K562 (cell line): ENCODE results near the gene FSTL1. TPM values are rescaled to one million over a fixed set of nuclear protein-coding genes. Genes with fewer than 3 reads are reported as not detected.

Experiments
- ATAC-seq: fragments of 200-7000 bp; cut with Tn5 transposase; 3 replicates; pipeline ENCODE4 v1.9.1; 2020; ENCODE audit warnings: moderate library complexity
- BruUV-seq: library from RNA; stranded (reverse); fragments of 400-500 nt; replicated peaks from 2 replicates; lab custom pipeline; 2021; lab: Mats Ljungman, UMichigan
- CTCF ChIA-PET: fragments of 300-600 bp; formaldehyde crosslinking; extraction: SDS; loops from one replicate; lab custom pipeline; 2021; ENCODE audit warnings: low intra/inter-chr PET ratio; lab: Yijun Ruan, JAX
- POLR2A ChIA-PET: fragments of 300-600, 350-650 bp; sonication (Branson Sonifier 250); formaldehyde crosslinking; extraction: SDS; loops from one replicate; lab custom pipeline; 2021; ENCODE audit warnings: antibody characterized with exemption, inconsistent platforms; lab: Yijun Ruan, JAX
- DNase-seq, 4 experiments: peaks; one replicate each; pipeline versions ENCODE4 v3.0.0 to v3.0.0-alpha.2; 2011 to 2018; ENCODE audit warnings: low spot score in 3 of 4, mixed read lengths in 3 of 4; ENCODE audit errors: extremely low read depth in 1 of 4
- FAIRE-seq: peaks from 2 replicates; lab custom pipeline; 2011; peaks lifted over from hg19 to GRCh38; lab: Jason Lieb, UNC
- H2AFZ ChIP-seq: 2 replicates; pipeline ENCODE4 v1.6.0; 2011; ENCODE audit warnings: low read depth, low read length, control low read depth, inconsistent platforms
- H3K27ac ChIP-seq: fragments of 200-600 bp; 3 replicates; pipeline ENCODE4 v1.8.0; 2011; ENCODE audit warnings: low read depth, mild to moderate bottlenecking, control low read depth, inconsistent platforms, low read length, moderate library complexity, mixed read lengths; ENCODE audit errors: extremely low read depth
- H3K27me3 ChIP-seq, 2 experiments: fragments of 300-600 bp in 1 of 2; 2 replicates in 1 of 2; 3 replicates in 1 of 2; pipeline versions ENCODE4 v1.6.0 to v1.8.0; 2011; ENCODE audit warnings: inconsistent platforms in 2 of 2, low read length in 2 of 2, mild to moderate bottlenecking in 1 of 2, mixed read lengths in 1 of 2, moderate library complexity in 1 of 2; ENCODE audit not compliant: control insufficient read depth in 2 of 2, insufficient read depth in 2 of 2
- H3K36me3 ChIP-seq: fragments of 300-600 bp; 3 replicates; pipeline ENCODE4 v1.8.0; 2011; ENCODE audit warnings: mild to moderate bottlenecking, low read length, inconsistent platforms; ENCODE audit not compliant: control insufficient read depth, insufficient read depth
- H3K4me1 ChIP-seq, 2 experiments: fragments of 200-600 bp in 1 of 2; replicated peaks in 1 of 2; 2 replicates in 1 of 2; 3 replicates in 1 of 2; pipeline versions ENCODE4 v1.5.1 to v1.8.0; 2011; ENCODE audit warnings: inconsistent platforms in 2 of 2, low read length in 2 of 2, mild to moderate bottlenecking in 1 of 2, mixed read lengths in 1 of 2, moderate library complexity in 1 of 2; ENCODE audit not compliant: control insufficient read depth in 2 of 2, insufficient read depth in 2 of 2
- H3K4me2 ChIP-seq: 2 replicates; pipeline ENCODE4 v1.6.1; 2011; ENCODE audit warnings: low read length, control low read depth, inconsistent platforms, mixed read lengths; ENCODE audit not compliant: insufficient read depth
- H3K4me3 ChIP-seq: fragments of 200-600 bp; sonication (generic), shearing (Covaris generic); 2 replicates; pipeline ENCODE4 v1.5.1; 2016; ENCODE audit warnings: control low read depth, inconsistent platforms
- H3K79me2 ChIP-seq: fragments of 200-600 bp; 3 replicates; pipeline ENCODE4 v1.8.0; 2011; ENCODE audit warnings: low read length, inconsistent platforms; ENCODE audit not compliant: control insufficient read depth, insufficient read depth
- H3K9ac ChIP-seq, 2 experiments: 2 replicates each; pipeline versions ENCODE4 v1.6.0 to v1.6.1; 2011; ENCODE audit warnings: low read depth in 2 of 2, low read length in 2 of 2, control low read depth in 1 of 2, inconsistent platforms in 1 of 2, mild to moderate bottlenecking in 1 of 2, mixed read lengths in 1 of 2; ENCODE audit not compliant: insufficient read depth in 1 of 2
- H3K9me1 ChIP-seq: one replicate; pipeline ENCODE4 v1.6.0; 2011; ENCODE audit warnings: inconsistent platforms, mild to moderate bottlenecking, low read length, moderate library complexity; ENCODE audit not compliant: control insufficient read depth, insufficient read depth
- H3K9me3 ChIP-seq: replicated peaks from 2 replicates; pipeline ENCODE4 v1.5.1; 2011; ENCODE audit warnings: low read depth, low read length, inconsistent platforms; ENCODE audit not compliant: control insufficient read depth, insufficient read depth
- H4K20me1 ChIP-seq: replicated peaks from 2 replicates; pipeline ENCODE4 v1.6.1; 2011; ENCODE audit warnings: low read length, inconsistent platforms, mixed read lengths; ENCODE audit not compliant: control insufficient read depth, insufficient read depth
- CBX8 ChIP-seq: fragments of 200-600 bp; sonication (generic); IDR thresholded peaks from 2 replicates; pipeline ENCODE4 v1.6.1; 2012; ENCODE audit warnings: borderline replicate concordance, mixed run types, low read depth, mild to moderate bottlenecking, moderate library complexity, mixed read lengths, low read length, control low read depth, inconsistent platforms; ENCODE audit not compliant: poor library complexity, severe bottlenecking; ENCODE audit errors: extremely low read depth
- FOXA3 ChIP-seq, 2 experiments: fragments of 450-650 bp in 1 of 2; sonication (generic) in 1 of 2; formaldehyde crosslinking; IDR thresholded peaks in 1 of 2; conservative IDR thresholded peaks in 1 of 2; 2 replicates each; pipeline versions ENCODE4 v1.4.0 to v1.8.0; 2020 to 2022; ENCODE audit warnings: mild to moderate bottlenecking in 2 of 2, missing genetic modification reagents in 1 of 2
- HDAC2 ChIP-seq: fragments of 450-650 bp; IDR thresholded peaks from 2 replicates; pipeline ENCODE4 v1.6.1; 2016; ENCODE audit warnings: mild to moderate bottlenecking
- MAFG ChIP-seq: fragments of 450-650 bp; conservative IDR thresholded peaks from 2 replicates; pipeline ENCODE4 v1.6.1; 2016; ENCODE audit warnings: missing genetic modification characterization, missing compliant biosample characterization
- RAD51 ChIP-seq: fragments of 450-650 bp; IDR thresholded peaks from 2 replicates; pipeline ENCODE4 v1.7.1; 2016; ENCODE audit warnings: low read depth, mild to moderate bottlenecking, borderline replicate concordance
- SIX5 ChIP-seq, 2 experiments: IDR thresholded peaks; 2 replicates each; pipeline ENCODE4 v1.6.1; 2011; ENCODE audit warnings: low read length in 2 of 2, borderline replicate concordance in 1 of 2, low read depth in 1 of 2, mild to moderate bottlenecking in 1 of 2, moderate library complexity in 1 of 2; ENCODE audit not compliant: insufficient read depth in 1 of 2
- SRSF7 ChIP-seq: fragments of 200-400 bp; formaldehyde crosslinking; optimal IDR thresholded peaks from 2 replicates; pipeline ENCODE3; 2017; ENCODE audit warnings: mild to moderate bottlenecking, low read depth, low read length
- TRIM25 ChIP-seq: fragments of 450-650 bp; IDR thresholded peaks from 2 replicates; pipeline ENCODE4 v1.7.0; 2016; ENCODE audit warnings: borderline replicate concordance
- ZKSCAN1 ChIP-seq: fragments of 150-350 bp; IDR thresholded peaks from 2 replicates; pipeline ENCODE4 v1.6.1; 2016; ENCODE audit warnings: low read depth, low read length
- ZNF197 ChIP-seq: fragments of 200-800 bp; sonication (Bioruptor generic); IDR thresholded peaks from 2 replicates; pipeline ENCODE4 v1.6.1; 2016; ENCODE audit warnings: low read depth, missing genetic modification characterization, missing compliant biosample characterization
- ZNF232 ChIP-seq: sonication (generic); formaldehyde crosslinking; IDR thresholded peaks from 2 replicates; pipeline ENCODE4 v1.8.0; 2022; ENCODE audit warnings: mild to moderate bottlenecking, missing genetic modification reagents
- ZNF644 ChIP-seq: fragments of 200-800 bp; sonication (Bioruptor generic); IDR thresholded peaks from 2 replicates; pipeline ENCODE4 v1.6.1; 2016; ENCODE audit warnings: low read depth, missing genetic modification characterization, missing compliant biosample characterization
- ZNF780A ChIP-seq: fragments of 250-450 bp; sonication (Bioruptor Pico); IDR thresholded peaks from 2 replicates; pipeline ENCODE4 v1.5.0; 2021; ENCODE audit warnings: mild to moderate bottlenecking
- WGBS: fragments of 100-300 bp; shearing (Covaris generic); methylation state at CpG from one replicate; pipeline ENCODE4 v1.1.6; 2016; ENCODE audit warnings: low coverage, mixed read lengths; ENCODE audit not compliant: insufficient coverage; ENCODE audit errors: missing lambda C conversion rate; 5-methylcytosine and 5-hydroxymethylcytosine counted together
- in situ Hi-C: fragments of 300-500 bp; cut with MboI; formaldehyde crosslinking; loops from 4 replicates; pipeline ENCODE4 v1.15.0; 2018; ENCODE audit warnings: inconsistent platforms, mixed read lengths
- intact Hi-C: fragments of 100-400 bp; cut with micrococcal nuclease; formaldehyde crosslinking; loops from 2 replicates; pipeline ENCODE4 v1.14.2; 2022
- polyA plus RNA-seq, 8 experiments: library from polyadenylated mRNA; depleted of rRNA in 4 of 8; stranded (reverse) in 5 of 8; unstranded in 3 of 8; fragments of >200 nt; fragmentation: Nextera tagmentation in 2 of 8; fragmentation: Illumina TruSeq in 1 of 8; extraction: Ambion mirVana in 2 of 8; extraction: Trizol in 1 of 8; gene quantifications; 2 replicates each; pipeline versions ENCODE4 v1.2.1 to v1.2.3, GENCODE V29; 2011 to 2014; ENCODE audit warnings: inconsistent platforms in 1 of 8, missing spikeins in 1 of 8
- total RNA-seq, 7 experiments: library from RNA; depleted of rRNA in 6 of 7; stranded (reverse); fragments of >200 nt in 6 of 7; fragmentation: Illumina TruSeq in 2 of 7; extraction: Trizol in 2 of 7; gene quantifications; 2 replicates each; pipeline versions ENCODE4 v1.2.1 to v1.2.3, GENCODE V29; 2011 to 2021; ENCODE audit warnings: low replicate concordance in 1 of 7
- TF ChIP-seq, protein P1 (sequence below): sonication (generic); formaldehyde crosslinking; IDR thresholded peaks from 2 replicates; pipeline ENCODE4 v1.8.0; 2022; ENCODE audit warnings: missing genetic modification reagents, mild to moderate bottlenecking, borderline replicate concordance
- TF ChIP-seq, protein P2 (sequence below): fragments of 450-650 bp; conservative IDR thresholded peaks from 2 replicates; pipeline ENCODE4 v1.6.1; 2016; ENCODE audit warnings: missing genetic modification characterization, low read depth, mild to moderate bottlenecking, missing compliant biosample characterization, moderate library complexity

FSTL1 gene
- total and polyA plus RNA-seq, 9 of the 15 experiments (the other 6 are each of a cell fraction or from before 2014, with no cell fraction given) = 0.01 to 0.58 (median 0.08) TPM; not detected in 2

DNA sequence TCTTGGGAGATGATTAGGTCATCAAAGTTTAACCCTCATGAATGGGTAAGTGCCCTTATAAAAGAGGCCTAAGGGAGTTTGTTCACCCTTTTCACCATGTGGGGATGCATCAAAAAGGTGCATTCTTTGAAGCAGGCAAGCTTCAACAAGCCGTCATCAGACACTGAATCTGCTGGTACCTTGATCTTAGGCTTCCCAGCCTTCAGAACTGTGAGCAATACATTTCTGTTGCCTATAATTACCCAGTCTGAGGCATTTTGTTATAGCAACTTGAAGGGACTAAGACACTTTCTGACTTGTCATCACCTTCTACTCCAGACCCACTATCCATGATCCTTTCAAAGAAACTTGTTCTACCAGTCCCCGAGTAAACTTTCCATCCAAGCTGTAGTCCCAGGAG lies 57.0 kb downstream of the FSTL1 start:
- no TSS peak for BruUV-seq
- Histone ChIP-seq H3K36me3 (no peaks in the 10 kb centered on the region), H3K4me3 (no peak overlapping the region), H3K27ac (no peak overlapping the region), H3K4me2 (no peak overlapping the region), H3K79me2 (no peaks in the 10 kb centered on the region), H3K9me3 (no peaks in the 10 kb centered on the region), H2AFZ (no peak overlapping the region), H3K27me3 (peaks cover 0 to 6% of the 10 kb centered on the region in 2 experiments; a peak in 1 of 5 replicates), H4K20me1 (no peaks in the 10 kb centered on the region), H3K9ac (no peak overlapping the region), H3K9me1 (no peaks in the 10 kb centered on the region), H3K4me1 (no peaks in the 10 kb centered on the region)
- ATAC-seq (no peak), DNase-seq (no peak), FAIRE-seq (no peak)
- ChIA-PET POLR2A (no interaction called here), CTCF (no interaction called here)
- in situ Hi-C loops = no loop called here
- WGBS = 6% methylated on average over 2 of the region's 2 CpGs
- intact Hi-C loops = no loop called here
- TF ChIP-seq ZNF232 (CRISPR knock-in tag) (no peak), ZNF644 (tag) (no peak), SRSF7 (no peak), SIX5 (IDR thresholded peaks at IDR 0.05; ENCODE audit: borderline replicate concordance in 1 of 2, insufficient read depth in 1 of 2, low read depth in 1 of 2, low read length in 2 of 2) (no peak), HDAC2 (no peak), RAD51 (no peak), TRIM25 (no peak), ZKSCAN1 (no peak), MAFG (no peak), FOXA3 (CRISPR knock-in tag; conservative IDR thresholded peaks at IDR 0.05 in 1 of 2, IDR thresholded peaks at IDR 0.05 in 1 of 2) (no peak), CBX8 (no peak), ZNF197 (CRISPR knock-in tag) (no peak), ZNF780A (no peak)
- TF ChIP-seq, protein P1, sequence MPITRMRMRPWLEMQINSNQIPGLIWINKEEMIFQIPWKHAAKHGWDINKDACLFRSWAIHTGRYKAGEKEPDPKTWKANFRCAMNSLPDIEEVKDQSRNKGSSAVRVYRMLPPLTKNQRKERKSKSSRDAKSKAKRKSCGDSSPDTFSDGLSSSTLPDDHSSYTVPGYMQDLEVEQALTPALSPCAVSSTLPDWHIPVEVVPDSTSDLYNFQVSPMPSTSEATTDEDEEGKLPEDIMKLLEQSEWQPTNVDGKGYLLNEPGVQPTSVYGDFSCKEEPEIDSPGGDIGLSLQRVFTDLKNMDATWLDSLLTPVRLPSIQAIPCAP (CRISPR knock-in tag) = no peak
- TF ChIP-seq, protein P2, sequence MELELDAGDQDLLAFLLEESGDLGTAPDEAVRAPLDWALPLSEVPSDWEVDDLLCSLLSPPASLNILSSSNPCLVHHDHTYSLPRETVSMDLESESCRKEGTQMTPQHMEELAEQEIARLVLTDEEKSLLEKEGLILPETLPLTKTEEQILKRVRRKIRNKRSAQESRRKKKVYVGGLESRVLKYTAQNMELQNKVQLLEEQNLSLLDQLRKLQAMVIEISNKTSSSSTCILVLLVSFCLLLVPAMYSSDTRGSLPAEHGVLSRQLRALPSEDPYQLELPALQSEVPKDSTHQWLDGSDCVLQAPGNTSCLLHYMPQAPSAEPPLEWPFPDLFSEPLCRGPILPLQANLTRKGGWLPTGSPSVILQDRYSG (tag) = no peak
